AG04450 (cell line): ENCODE measurements around the gene PLVAP. TPM values are rescaled to one million over a fixed set of nuclear protein-coding genes. Genes with fewer than 3 reads are reported as not detected.

Experiments used
- CTCF ChIA-PET: fragments of 300-600, 350-600 bp; formaldehyde crosslinking; extraction: SDS; loops from one replicate; lab custom pipeline; 2022; ENCODE audit warnings: antibody characterized with exemption, inconsistent platforms; lab: Charles Lee
- POLR2A ChIA-PET: fragments of 350-600 bp; formaldehyde crosslinking; extraction: SDS; loops from one replicate; lab custom pipeline; 2021; ENCODE audit warnings: antibody characterized with exemption, inconsistent platforms; lab: Yijun Ruan, JAX
- DNase-seq: peaks from one replicate; pipeline ENCODE4 v3.0.0-alpha.2; 2011; ENCODE audit warnings: low read depth, low spot score
- H3K27ac ChIP-seq: one replicate; pipeline ENCODE4 v1.5.1; 2012; ENCODE audit warnings: low read depth, low read length, control low read depth
- H3K27me3 ChIP-seq: one replicate; pipeline ENCODE4 v1.6.0; 2012; ENCODE audit warnings: low read length; ENCODE audit not compliant: control insufficient read depth, insufficient read depth
- H3K4me3 ChIP-seq: 2 replicates; pipeline ENCODE4 v1.5.1; 2011; ENCODE audit warnings: mild to moderate bottlenecking, low read depth, low read length, control low read depth
- H3K9me3 ChIP-seq: 2 replicates; pipeline ENCODE4 v1.5.1; 2012; ENCODE audit warnings: low read length; ENCODE audit not compliant: control insufficient read depth, insufficient read depth
- polyA plus RNA-seq: library from polyadenylated mRNA; depleted of rRNA; stranded (reverse); fragments of >200 nt; gene quantifications from 2 replicates; pipeline ENCODE4 v1.2.3, GENCODE V29; 2011
- TF ChIP-seq, protein P1 (sequence below): IDR thresholded peaks from 2 replicates; pipeline ENCODE4 v1.5.1; 2011; ENCODE audit warnings: low read depth, low read length, control low read depth, inconsistent platforms

The PLVAP gene
- polyA plus RNA-seq, 1 experiment, result not detected

- TF ChIP-seq, protein P1, sequence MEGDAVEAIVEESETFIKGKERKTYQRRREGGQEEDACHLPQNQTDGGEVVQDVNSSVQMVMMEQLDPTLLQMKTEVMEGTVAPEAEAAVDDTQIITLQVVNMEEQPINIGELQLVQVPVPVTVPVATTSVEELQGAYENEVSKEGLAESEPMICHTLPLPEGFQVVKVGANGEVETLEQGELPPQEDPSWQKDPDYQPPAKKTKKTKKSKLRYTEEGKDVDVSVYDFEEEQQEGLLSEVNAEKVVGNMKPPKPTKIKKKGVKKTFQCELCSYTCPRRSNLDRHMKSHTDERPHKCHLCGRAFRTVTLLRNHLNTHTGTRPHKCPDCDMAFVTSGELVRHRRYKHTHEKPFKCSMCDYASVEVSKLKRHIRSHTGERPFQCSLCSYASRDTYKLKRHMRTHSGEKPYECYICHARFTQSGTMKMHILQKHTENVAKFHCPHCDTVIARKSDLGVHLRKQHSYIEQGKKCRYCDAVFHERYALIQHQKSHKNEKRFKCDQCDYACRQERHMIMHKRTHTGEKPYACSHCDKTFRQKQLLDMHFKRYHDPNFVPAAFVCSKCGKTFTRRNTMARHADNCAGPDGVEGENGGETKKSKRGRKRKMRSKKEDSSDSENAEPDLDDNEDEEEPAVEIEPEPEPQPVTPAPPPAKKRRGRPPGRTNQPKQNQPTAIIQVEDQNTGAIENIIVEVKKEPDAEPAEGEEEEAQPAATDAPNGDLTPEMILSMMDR, result no peak
- CTCF ChIA-PET, result interaction anchor here (1.0 to 1.3 kb wide), 2 partner anchors 13 to 133 kb away, joined by 3 to 4 read pairs; no protein-coding TSS in a partner anchor
- DNase-seq, result no peak
Measured at GRCh38 chr19:17332677-17333581, 44.2 kb downstream of the PLVAP start.

DNA sequence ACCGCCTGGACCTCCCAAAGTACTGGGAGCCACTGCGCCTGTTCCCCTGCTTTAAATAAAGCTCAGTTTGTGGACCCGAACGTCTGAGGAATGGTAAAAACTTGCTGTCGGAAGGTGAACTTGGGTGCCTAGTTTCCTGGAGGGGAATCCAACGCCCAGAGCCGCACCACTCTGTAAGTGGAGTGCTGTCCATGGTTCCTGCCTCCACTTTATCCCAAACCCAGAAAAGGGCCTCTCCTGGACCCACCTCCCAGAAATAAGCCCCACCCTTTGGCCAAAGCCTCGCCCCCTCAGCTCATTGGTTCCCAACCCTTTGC is 44.8 kb downstream of the PLVAP start:
- Histone ChIP-seq H3K27me3 (peaks cover 3% of the 10 kb centered on the region), H3K9me3 (peaks cover 13% of the 10 kb centered on the region; the same call in 1 of the 2 replicates), H3K27ac (no peak overlapping the region), H3K4me3 (no peak overlapping the region)
- POLR2A ChIA-PET, result interaction anchor here (0.5 to 2.9 kb wide), 2 partner anchors 15 to 23 kb away, joined by 4 to 13 read pairs; partner anchors contain the start of gene DDA1
- DNase-seq, result no peak
- CTCF ChIA-PET, result interaction anchor here (0.5 to 1.3 kb wide), 4 partner anchors 13 to 134 kb away, joined by 3 to 5 read pairs (median 4); no protein-coding TSS in a partner anchor
- TF ChIP-seq, protein P1, result no peak

More at GRCh38 chr19:17332677-17333581, 44.2 kb downstream of the PLVAP start:
- Histone ChIP-seq H3K4me3 (no peak overlapping the region), H3K9me3 (peaks cover 13% of the 10 kb centered on the region; the same call in 1 of the 2 replicates), H3K27me3 (peaks cover 3% of the 10 kb centered on the region), H3K27ac (no peak overlapping the region)
- POLR2A ChIA-PET, result interaction anchor here (0.5 to 2.9 kb wide), 5 partner anchors 15 to 28 kb away, joined by 3 to 13 read pairs (median 4); partner anchors contain the start of genes DDA1 and MRPL34

- POLR2A ChIA-PET, result interaction anchor here (1.2 kb wide), 1 partner anchor 22 kb away, joined by 3 read pairs; no protein-coding TSS in a partner anchor
- CTCF ChIA-PET, result interaction anchor here (0.7 kb wide), 1 partner anchor 234 kb away, joined by 5 read pairs; no protein-coding TSS in a partner anchor
- H3K4me3 ChIP-seq, result no peak overlapping the region
- TF ChIP-seq, protein P1, result no peak
- H3K9me3 ChIP-seq, result peaks cover 13% of the 10 kb centered on the region; the same call in 1 of the 2 replicates
- no peak for DNase-seq
- H3K27ac ChIP-seq, result no peak overlapping the region
- peaks cover 3% of the 10 kb centered on the region for H3K27me3 ChIP-seq
Measured at GRCh38 chr19:17331045-17331558, 46.0 kb downstream of the PLVAP start.

- Histone ChIP-seq H3K9me3 (peaks cover 13% of the 10 kb centered on the region; the same call in 1 of the 2 replicates), H3K27me3 (peaks cover 3% of the 10 kb centered on the region), H3K27ac (no peak overlapping the region), H3K4me3 (no peak overlapping the region)
- TF ChIP-seq, protein P1, result no peak
- CTCF ChIA-PET, result no interaction called here
- no peak for DNase-seq
- POLR2A ChIA-PET, result interaction anchor here (1.4 kb wide), 1 partner anchor 21 kb away, joined by 4 read pairs; no protein-coding TSS in a partner anchor
Measured at GRCh38 chr19:17330262-17331044, 46.7 kb downstream of the PLVAP start.
